HG02642 (cell line): ENCODE data around the gene MMP3.

Source experiments
- ATAC-seq: cut with Tn5 transposase; IDR thresholded peaks from one replicate; pipeline ENCODE4 v1.9.1; 2021; ENCODE audit warnings: mild to moderate bottlenecking; ENCODE audit not compliant: unreplicated experiment, poor library complexity

Gene MMP3

DNA sequence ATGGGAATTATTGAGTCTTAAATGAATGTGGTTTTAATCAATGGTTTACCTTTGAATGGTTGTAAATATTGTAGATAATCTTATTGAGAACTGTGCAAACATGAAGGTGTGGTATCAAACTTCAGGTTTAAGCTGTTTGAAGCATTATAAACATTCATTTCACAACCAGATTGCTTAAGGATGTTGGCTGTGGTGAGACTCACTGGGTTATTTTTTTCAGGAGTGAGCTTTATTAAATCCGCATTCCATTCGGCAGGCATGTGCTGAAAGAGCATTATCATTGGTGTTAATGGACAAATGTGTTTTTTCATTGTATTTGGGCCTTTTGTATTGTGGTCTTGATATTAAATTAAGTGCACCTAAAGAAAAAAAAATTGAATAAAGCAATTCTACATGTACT is 9.7 kb downstream of the MMP3 start:
- no peak for ATAC-seq

GRCh38 chr11:102832612-102833011 is 10.8 kb downstream of the MMP3 start:
- ATAC-seq = no peak

GRCh38 chr11:102831489-102832440 is 11.6 kb downstream of the MMP3 start:
- no peak for ATAC-seq

DNA sequence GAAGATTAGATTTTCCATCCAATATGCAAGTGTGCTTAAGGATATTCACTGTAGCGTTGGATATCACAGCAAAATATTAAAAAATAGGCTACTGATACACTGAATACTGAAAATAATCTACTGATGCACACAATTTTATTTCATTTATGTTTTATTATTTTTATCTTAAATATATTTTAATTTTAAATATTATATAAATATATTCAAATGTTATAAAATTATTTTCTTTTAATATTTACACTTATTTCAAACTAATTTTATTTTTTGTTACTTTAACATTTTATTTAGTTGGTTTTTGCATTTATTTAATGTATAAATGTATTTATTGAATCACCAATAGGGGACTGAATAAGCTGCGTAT is 12.3 kb downstream of the MMP3 start:
- ATAC-seq = no peak

DNA sequence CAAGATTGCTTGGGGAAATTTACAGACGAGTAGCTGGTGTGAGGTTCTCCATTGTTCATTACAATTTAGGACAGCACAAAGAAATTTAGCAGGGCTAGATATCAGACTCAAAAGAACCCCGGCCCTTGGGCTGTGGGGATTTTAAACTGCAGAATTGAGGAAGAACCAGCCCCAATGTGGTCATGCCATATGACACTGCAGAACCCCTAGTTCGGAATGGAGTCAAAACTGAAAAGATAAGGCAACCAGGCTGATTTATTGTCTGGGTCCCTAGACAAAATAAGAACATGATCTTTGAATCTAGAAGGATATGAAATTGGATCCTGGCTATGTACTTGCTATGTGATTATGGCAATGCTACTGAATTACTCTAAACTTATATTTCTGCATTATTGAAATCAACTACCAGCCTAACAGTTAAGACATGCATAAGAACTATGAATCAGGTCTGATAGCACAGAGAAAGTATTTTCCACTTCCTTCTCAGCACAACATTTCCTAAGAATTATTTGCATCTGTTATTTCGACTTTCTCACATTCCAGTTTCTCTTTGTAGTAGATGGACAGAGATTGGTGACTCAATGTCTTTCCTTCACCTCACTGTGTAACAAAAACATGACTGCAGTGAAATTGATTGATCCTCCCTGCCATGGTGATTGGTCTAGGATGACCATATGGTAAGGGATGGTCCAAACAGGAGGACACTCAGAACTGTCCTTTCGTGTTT is 13.2 kb downstream of the MMP3 start:
- ATAC-seq = no peak

- ATAC-seq = no peak
These were observed 14.0 kb downstream of the MMP3 start for GRCh38 chr11:102829316-102830000.

GRCh38 chr11:102824556-102824955 is 18.9 kb downstream of the MMP3 start:
- ATAC-seq = no peak

DNA sequence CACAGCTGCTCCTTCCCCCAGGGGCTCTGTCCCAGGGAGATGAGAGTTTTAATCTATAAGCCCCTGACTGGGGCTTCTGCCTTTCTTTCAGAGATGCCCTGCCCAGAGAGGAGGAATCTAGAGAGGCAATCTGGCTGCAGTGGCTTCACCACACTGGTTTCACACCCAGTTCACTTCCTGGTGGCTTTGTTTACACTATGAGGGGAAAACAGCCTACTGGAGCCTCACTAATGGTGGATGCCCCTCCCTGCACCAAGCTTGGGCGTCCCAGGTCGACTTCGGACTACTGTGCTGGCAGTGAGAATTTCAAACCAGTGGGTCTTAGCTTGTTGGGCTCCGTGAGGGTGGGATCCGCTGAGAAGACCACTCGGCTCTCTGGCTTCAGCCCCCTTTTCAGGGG is 23.9 kb downstream of the MMP3 start:
- ATAC-seq = no peak

GRCh38 chr11:102813484-102813883 is 29.9 kb downstream of the MMP3 start:
- ATAC-seq = no peak

DNA sequence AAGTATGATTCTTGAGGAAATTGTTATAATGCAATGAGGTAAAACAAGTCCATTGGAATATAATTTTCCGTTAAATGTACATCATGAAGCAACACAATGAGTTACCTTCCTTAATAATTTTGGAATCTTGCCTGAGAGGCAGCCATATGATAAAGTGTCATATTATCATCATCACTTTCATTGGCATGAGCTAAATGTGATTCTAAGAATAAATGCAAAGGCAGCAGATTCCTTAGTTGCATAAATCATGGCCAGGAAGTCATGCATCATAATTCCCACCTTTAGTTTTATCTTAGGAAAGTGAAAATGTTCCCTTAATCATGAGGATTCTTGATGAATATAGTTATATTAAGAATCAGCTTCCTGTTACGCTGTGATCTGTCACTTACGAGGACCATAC is 31.2 kb downstream of the MMP3 start:
- ATAC-seq = no peak

- no peak for ATAC-seq
These were observed 32.3 kb downstream of the MMP3 start for GRCh38 chr11:102810950-102811660.

GRCh38 chr11:102809971-102810370 is 33.4 kb downstream of the MMP3 start:
- no peak for ATAC-seq

GRCh38 chr11:102807921-102808320 is 35.5 kb downstream of the MMP3 start:
- ATAC-seq = peak; percentile 75

- no peak for ATAC-seq
These were observed 37.1 kb downstream of the MMP3 start for GRCh38 chr11:102806296-102806695.

GRCh38 chr11:102802341-102802740 is 41.1 kb downstream of the MMP3 start:
- no peak for ATAC-seq

- ATAC-seq = no peak
These were observed 42.6 kb downstream of the MMP3 start for GRCh38 chr11:102800767-102801166.

GRCh38 chr11:102799681-102800340 is 43.6 kb downstream of the MMP3 start:
- no peak for ATAC-seq

GRCh38 chr11:102798012-102798746 is 45.2 kb downstream of the MMP3 start, which contains the start of gene MMP1:
MMP1 (minus strand) TSS chr11:102798160; CDS start chr11:102798092, 68 bp downstream.
- no peak for ATAC-seq

DNA sequence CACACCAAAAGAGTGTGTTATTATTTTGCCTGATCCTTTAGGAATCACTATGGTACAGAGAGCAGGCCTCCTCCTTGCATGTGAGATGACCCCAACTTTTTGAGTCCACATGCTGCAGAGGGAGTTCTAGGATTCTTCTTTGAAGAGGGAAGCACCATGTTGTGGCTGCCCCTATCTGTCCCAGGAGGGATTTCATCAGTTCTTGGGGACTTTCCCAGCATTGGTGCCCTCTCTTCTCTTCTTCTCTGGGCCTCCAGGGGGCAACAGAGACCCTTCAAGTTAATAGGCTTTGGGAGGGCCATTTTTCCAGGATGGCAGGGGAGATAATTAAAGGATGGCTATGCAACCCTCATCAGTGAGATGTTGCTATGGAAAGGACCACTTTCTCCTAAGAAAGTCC is 49.0 kb downstream of the MMP3 start:
- ATAC-seq = peak; percentile 97
